SK-N-SH treated with all-trans-retinoic acid at 6 μM for 48 hours (cell line): Measurements from ENCODE around the gene MEF2C.

Experiments
- ATAC-seq: fragments of 200-7000 bp; cut with Tn5 transposase; 3 replicates; pipeline ENCODE4 v1.9.1; 2020; ENCODE audit warnings: mild to moderate bottlenecking, moderate library complexity
- ARNTL ChIP-seq: fragments of 450-650 bp; formaldehyde crosslinking; IDR thresholded peaks from 2 replicates; pipeline ENCODE4 v1.5.0; 2020; ENCODE audit warnings: low read depth, mild to moderate bottlenecking, moderate library complexity, borderline replicate concordance
- CSDC2 ChIP-seq: fragments of 250-450 bp; sonication (Bioruptor Pico); IDR thresholded peaks from 2 replicates; pipeline ENCODE4 v1.5.0; 2020; ENCODE audit warnings: mild to moderate bottlenecking, moderate library complexity
- ESRRG ChIP-seq: fragments of 250-450 bp; sonication (Bioruptor Pico); IDR thresholded peaks from 2 replicates; pipeline ENCODE4 v1.6.1; 2021; ENCODE audit warnings: mild to moderate bottlenecking
- GLIS3 ChIP-seq: fragments of 250-450 bp; sonication (Bioruptor Pico); IDR thresholded peaks from 2 replicates; pipeline ENCODE4 v1.5.0; 2020; ENCODE audit warnings: mild to moderate bottlenecking, moderate library complexity
- ISL1 ChIP-seq: fragments of 250-450 bp; sonication (Bioruptor Pico); IDR thresholded peaks from 2 replicates; pipeline ENCODE4 v2.1.2; 2022; ENCODE audit warnings: mild to moderate bottlenecking, moderate library complexity
- OSR1 ChIP-seq: fragments of 250-450 bp; sonication (Bioruptor Pico); IDR thresholded peaks from 2 replicates; pipeline ENCODE4 v1.8.0; 2022; ENCODE audit warnings: moderate library complexity, mild to moderate bottlenecking, inconsistent platforms
- POU6F1 ChIP-seq: fragments of 250-450 bp; sonication (Bioruptor Pico); IDR thresholded peaks from 2 replicates; pipeline ENCODE4 v1.8.0; 2021; ENCODE audit warnings: low read depth, mild to moderate bottlenecking, moderate library complexity, borderline replicate concordance
- PPARA ChIP-seq: fragments of 250-450 bp; sonication (Bioruptor Pico); IDR thresholded peaks from 2 replicates; pipeline ENCODE4 v1.5.0; 2020; ENCODE audit warnings: mild to moderate bottlenecking, borderline replicate concordance
- RARB ChIP-seq: fragments of 250-450 bp; sonication (Bioruptor Pico); IDR thresholded peaks from 2 replicates; pipeline ENCODE4 v1.8.0; 2021; ENCODE audit warnings: mild to moderate bottlenecking, moderate library complexity
- SNAI2 ChIP-seq: fragments of 250-450 bp; sonication (Bioruptor Pico); IDR thresholded peaks from 2 replicates; pipeline ENCODE4 v1.5.0; 2020; ENCODE audit warnings: mild to moderate bottlenecking, moderate library complexity
- TCF4 ChIP-seq: fragments of 250-450 bp; sonication (Bioruptor Pico); IDR thresholded peaks from 2 replicates; pipeline ENCODE4 v1.8.0; 2021; ENCODE audit warnings: mild to moderate bottlenecking, moderate library complexity, borderline replicate concordance
- TSHZ2 ChIP-seq: fragments of 250-450 bp; sonication (Bioruptor Pico); IDR thresholded peaks from 2 replicates; pipeline ENCODE4 v1.5.0; 2020; ENCODE audit warnings: mild to moderate bottlenecking, moderate library complexity
- ZFP3 ChIP-seq: fragments of 250-450 bp; sonication (Bioruptor Pico); IDR thresholded peaks from 2 replicates; pipeline ENCODE4 v1.5.0; 2020; ENCODE audit warnings: mild to moderate bottlenecking, moderate library complexity
- ZNF565 ChIP-seq: fragments of 450-650 bp; formaldehyde crosslinking; conservative IDR thresholded peaks from 2 replicates; pipeline ENCODE4 v1.5.0; 2020; ENCODE audit warnings: low read depth, mild to moderate bottlenecking, moderate library complexity
- ZNF70 ChIP-seq: fragments of 450-650 bp; formaldehyde crosslinking; IDR thresholded peaks from 2 replicates; pipeline ENCODE4 v1.5.0; 2020; ENCODE audit warnings: mild to moderate bottlenecking, moderate library complexity
- ZNF8 ChIP-seq: fragments of 450-650 bp; formaldehyde crosslinking; IDR thresholded peaks from 2 replicates; pipeline ENCODE4 v1.5.0; 2020; ENCODE audit warnings: mild to moderate bottlenecking, moderate library complexity
- TF ChIP-seq, protein P1 (sequence below): fragments of 250-450 bp; sonication (Bioruptor Pico); IDR thresholded peaks from 2 replicates; pipeline ENCODE4 v1.8.0; 2020; ENCODE audit warnings: mild to moderate bottlenecking, moderate library complexity, borderline replicate concordance
- TF ChIP-seq, protein P2 (sequence below): fragments of 250-450 bp; sonication (Bioruptor Pico); IDR thresholded peaks from 2 replicates; pipeline ENCODE4 v1.5.1; 2021; ENCODE audit warnings: mild to moderate bottlenecking, moderate library complexity
- TF ChIP-seq, protein P3 (sequence below): fragments of 250-450 bp; sonication (Bioruptor Pico); IDR thresholded peaks from 2 replicates; pipeline ENCODE4 v1.5.1; 2020; ENCODE audit warnings: low read depth, mild to moderate bottlenecking, moderate library complexity

MEF2C gene

DNA sequence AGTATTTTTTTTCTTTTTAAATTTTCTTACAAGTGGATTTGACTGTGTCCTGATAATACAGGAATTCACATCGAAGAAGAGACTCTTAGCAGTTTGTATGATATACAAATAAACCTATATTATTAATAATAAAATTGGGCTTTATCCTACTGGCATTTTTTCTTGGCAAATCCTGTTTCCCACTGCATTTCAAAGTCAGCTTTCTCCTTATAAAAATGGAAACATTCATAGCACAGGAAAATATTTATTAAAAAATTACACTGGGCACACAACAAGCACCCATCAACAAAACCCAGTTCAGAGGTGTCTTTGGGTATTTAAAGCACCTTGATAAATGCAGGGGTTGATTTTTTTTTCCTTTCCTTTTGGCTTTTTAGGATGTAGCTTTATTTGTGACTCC, 200.9 kb downstream of the MEF2C start (continued):
- TF ChIP-seq, protein P1, sequence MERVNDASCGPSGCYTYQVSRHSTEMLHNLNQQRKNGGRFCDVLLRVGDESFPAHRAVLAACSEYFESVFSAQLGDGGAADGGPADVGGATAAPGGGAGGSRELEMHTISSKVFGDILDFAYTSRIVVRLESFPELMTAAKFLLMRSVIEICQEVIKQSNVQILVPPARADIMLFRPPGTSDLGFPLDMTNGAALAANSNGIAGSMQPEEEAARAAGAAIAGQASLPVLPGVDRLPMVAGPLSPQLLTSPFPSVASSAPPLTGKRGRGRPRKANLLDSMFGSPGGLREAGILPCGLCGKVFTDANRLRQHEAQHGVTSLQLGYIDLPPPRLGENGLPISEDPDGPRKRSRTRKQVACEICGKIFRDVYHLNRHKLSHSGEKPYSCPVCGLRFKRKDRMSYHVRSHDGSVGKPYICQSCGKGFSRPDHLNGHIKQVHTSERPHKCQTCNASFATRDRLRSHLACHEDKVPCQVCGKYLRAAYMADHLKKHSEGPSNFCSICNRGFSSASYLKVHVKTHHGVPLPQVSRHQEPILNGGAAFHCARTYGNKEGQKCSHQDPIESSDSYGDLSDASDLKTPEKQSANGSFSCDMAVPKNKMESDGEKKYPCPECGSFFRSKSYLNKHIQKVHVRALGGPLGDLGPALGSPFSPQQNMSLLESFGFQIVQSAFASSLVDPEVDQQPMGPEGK (CRISPR knock-in tag) = no peak
- no peak for TF ChIP-seq ESRRG
- TF ChIP-seq PPARA (CRISPR knock-in tag) = no peak
- no peak for TF ChIP-seq POU6F1 (CRISPR knock-in tag)
- no peak for TF ChIP-seq ISL1 (CRISPR knock-in tag)
- TF ChIP-seq CSDC2 (CRISPR knock-in tag) = no peak
- no peak for TF ChIP-seq ARNTL

DNA sequence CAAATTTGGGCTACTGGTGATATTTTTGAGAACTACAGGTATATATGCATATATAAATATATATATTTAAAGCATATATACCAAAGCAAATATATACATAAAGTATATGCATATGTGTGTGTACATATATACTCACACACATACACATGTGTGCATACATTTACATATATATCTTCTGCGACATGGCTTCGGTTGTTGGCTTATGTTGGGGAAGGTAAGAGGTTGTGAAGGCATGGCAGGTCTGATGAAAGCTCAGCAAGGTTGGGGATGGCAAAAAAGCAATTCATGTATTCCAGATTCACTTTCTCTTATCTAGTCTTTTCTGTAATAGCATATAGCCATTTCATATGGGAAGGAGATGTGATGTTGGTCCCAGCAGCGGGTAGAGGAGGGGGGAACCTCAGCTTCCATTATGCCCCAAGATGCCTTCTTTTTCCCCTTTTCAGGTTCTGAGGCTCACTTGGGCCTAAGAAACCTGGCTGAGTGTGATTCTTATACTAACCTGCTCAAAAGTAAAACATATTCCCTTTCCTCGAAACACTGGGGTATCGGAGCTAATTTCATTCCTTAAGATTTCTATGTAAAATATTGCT, 201.7 kb downstream of the MEF2C start:
- TF ChIP-seq TCF4 (CRISPR knock-in tag) (no peak), ZNF565 (no peak), ZNF8 (no peak), ZNF70 (CRISPR knock-in tag) (no peak), ISL1 (CRISPR knock-in tag) (no peak), TSHZ2 (no peak)
- TF ChIP-seq, protein P2, sequence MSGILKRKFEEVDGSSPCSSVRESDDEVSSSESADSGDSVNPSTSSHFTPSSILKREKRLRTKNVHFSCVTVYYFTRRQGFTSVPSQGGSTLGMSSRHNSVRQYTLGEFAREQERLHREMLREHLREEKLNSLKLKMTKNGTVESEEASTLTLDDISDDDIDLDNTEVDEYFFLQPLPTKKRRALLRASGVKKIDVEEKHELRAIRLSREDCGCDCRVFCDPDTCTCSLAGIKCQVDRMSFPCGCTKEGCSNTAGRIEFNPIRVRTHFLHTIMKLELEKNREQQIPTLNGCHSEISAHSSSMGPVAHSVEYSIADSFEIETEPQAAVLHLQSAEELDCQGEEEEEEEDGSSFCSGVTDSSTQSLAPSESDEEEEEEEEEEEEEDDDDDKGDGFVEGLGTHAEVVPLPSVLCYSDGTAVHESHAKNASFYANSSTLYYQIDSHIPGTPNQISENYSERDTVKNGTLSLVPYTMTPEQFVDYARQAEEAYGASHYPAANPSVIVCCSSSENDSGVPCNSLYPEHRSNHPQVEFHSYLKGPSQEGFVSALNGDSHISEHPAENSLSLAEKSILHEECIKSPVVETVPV (CRISPR knock-in tag) = no peak
- ATAC-seq = no peak

- ATAC-seq = peak; percentile 94
- TF ChIP-seq ZNF8 (no peak), ZNF565 (no peak), ESRRG (no peak), GLIS3 (no peak), ZFP3 (CRISPR knock-in tag) (no peak), OSR1 (no peak), SNAI2 (no peak), CSDC2 (CRISPR knock-in tag) (no peak), TSHZ2 (no peak), ARNTL (no peak), RARB (CRISPR knock-in tag) (no peak), ZNF70 (CRISPR knock-in tag) (no peak)
- TF ChIP-seq, protein P1 (CRISPR knock-in tag) = no peak
- TF ChIP-seq, protein P3, sequence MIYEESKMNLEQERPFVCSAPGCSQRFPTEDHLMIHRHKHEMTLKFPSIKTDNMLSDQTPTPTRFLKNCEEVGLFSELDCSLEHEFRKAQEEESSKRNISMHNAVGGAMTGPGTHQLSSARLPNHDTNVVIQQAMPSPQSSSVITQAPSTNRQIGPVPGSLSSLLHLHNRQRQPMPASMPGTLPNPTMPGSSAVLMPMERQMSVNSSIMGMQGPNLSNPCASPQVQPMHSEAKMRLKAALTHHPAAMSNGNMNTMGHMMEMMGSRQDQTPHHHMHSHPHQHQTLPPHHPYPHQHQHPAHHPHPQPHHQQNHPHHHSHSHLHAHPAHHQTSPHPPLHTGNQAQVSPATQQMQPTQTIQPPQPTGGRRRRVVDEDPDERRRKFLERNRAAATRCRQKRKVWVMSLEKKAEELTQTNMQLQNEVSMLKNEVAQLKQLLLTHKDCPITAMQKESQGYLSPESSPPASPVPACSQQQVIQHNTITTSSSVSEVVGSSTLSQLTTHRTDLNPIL = no peak
- TF ChIP-seq, protein P2 (CRISPR knock-in tag) = no peak
- TF ChIP-seq, all 23 proteins: peak for 0
Measured at GRCh38 chr5:88680253-88681132, 202.5 kb downstream of the MEF2C start.
